CD14-positive monocyte (primary cell): ENCODE results near the gene RAB17. TPM values are rescaled to one million over a fixed set of nuclear protein-coding genes. Genes with fewer than 3 reads are reported as not detected.

Experiments
- DNase-seq, 3 donors: peaks; one replicate each; pipeline ENCODE4 v3.0.0-alpha.2; 2011 to 2022
- H2AFZ ChIP-seq: 2 replicates; pipeline ENCODE4 v1.6.0; 2012; ENCODE audit warnings: mild to moderate bottlenecking, low read depth, low read length, inconsistent platforms; ENCODE audit not compliant: insufficient read depth, poor library complexity, severe bottlenecking
- H3K27ac ChIP-seq, 2 donors: 1 replicate in 1 of 2; 2 replicates in 1 of 2; pipeline ENCODE4 v1.5.1; 2012 to 2013; ENCODE audit warnings: low read length in 2 of 2, control low read depth in 1 of 2, inconsistent platforms in 1 of 2, low read depth in 1 of 2, mild to moderate bottlenecking in 1 of 2
- H3K27me3 ChIP-seq, 2 donors: one replicate each; pipeline versions ENCODE4 v1.6.0 to v1.6.1; 2011 to 2013; ENCODE audit warnings: low read length in 2 of 2; ENCODE audit not compliant: control insufficient read depth in 2 of 2, insufficient read depth in 2 of 2
- H3K36me3 ChIP-seq, 2 donors: replicated peaks in 1 of 2; 1 replicate in 1 of 2; 2 replicates in 1 of 2; pipeline versions ENCODE4 v1.5.1 to v1.6.1; 2012 to 2013; ENCODE audit warnings: low read length in 2 of 2, control low read depth in 1 of 2, inconsistent platforms in 1 of 2, mild to moderate bottlenecking in 1 of 2; ENCODE audit not compliant: insufficient read depth in 2 of 2, control insufficient read depth in 1 of 2
- H3K4me1 ChIP-seq, 2 donors: 1 replicate in 1 of 2; 2 replicates in 1 of 2; pipeline versions ENCODE4 v1.5.1 to v1.6.1; 2012 to 2013; ENCODE audit warnings: low read length in 2 of 2, control low read depth in 1 of 2, inconsistent platforms in 1 of 2, mild to moderate bottlenecking in 1 of 2, moderate library complexity in 1 of 2; ENCODE audit not compliant: insufficient read depth in 2 of 2, control insufficient read depth in 1 of 2
- H3K4me2 ChIP-seq: replicated peaks from 2 replicates; pipeline ENCODE3; 2012; ENCODE audit warnings: low read length, moderate library complexity, mild to moderate bottlenecking; ENCODE audit not compliant: poor library complexity, severe bottlenecking; ENCODE audit errors: extremely low read depth
- H3K4me3 ChIP-seq, 3 experiments: fragments of 200-600 bp in 1 of 3; sonication (generic) in 1 of 3; replicated peaks in 1 of 3; 1 replicate in 2 of 3; 2 replicates in 1 of 3; pipeline ENCODE4 v1.5.1; 2011 to 2013; ENCODE audit warnings: low read length in 3 of 3, mild to moderate bottlenecking in 3 of 3, control low read depth in 2 of 3, low read depth in 2 of 3, inconsistent platforms in 1 of 3, moderate library complexity in 1 of 3
- H3K79me2 ChIP-seq: 2 replicates; pipeline ENCODE4 v1.6.0; 2012; ENCODE audit warnings: mild to moderate bottlenecking, control low read depth, inconsistent platforms, low read length, moderate library complexity; ENCODE audit not compliant: insufficient read depth
- H3K9ac ChIP-seq: 2 replicates; pipeline ENCODE4 v1.6.0; 2017; ENCODE audit warnings: low read length, mild to moderate bottlenecking; ENCODE audit not compliant: insufficient read depth, poor library complexity, severe bottlenecking
- H3K9me3 ChIP-seq, 2 donors: replicated peaks in 1 of 2; 1 replicate in 1 of 2; 2 replicates in 1 of 2; pipeline versions ENCODE4 v1.5.1 to v1.6.1; 2012 to 2013; ENCODE audit warnings: low read length in 2 of 2, control low read depth in 1 of 2; ENCODE audit not compliant: control insufficient read depth in 1 of 2, insufficient read depth in 1 of 2
- H4K20me1 ChIP-seq: 2 replicates; pipeline ENCODE4 v1.6.0; 2012; ENCODE audit warnings: mild to moderate bottlenecking, low read length, control low read depth, moderate library complexity; ENCODE audit not compliant: insufficient read depth
- H3K27ac Mint-ChIP-seq, 7 donors: one replicate each; pipeline ENCODE4 v1.8.0; 2020; ENCODE audit warnings: mild to moderate bottlenecking in 7 of 7, mixed read lengths in 7 of 7, moderate library complexity in 6 of 7, inconsistent platforms in 2 of 7
- H3K27me3 Mint-ChIP-seq, 3 donors: one replicate each; pipeline ENCODE4 v1.8.0; 2021 to 2022; ENCODE audit warnings: low read depth in 3 of 3, mild to moderate bottlenecking in 3 of 3, mixed read lengths in 3 of 3, moderate library complexity in 3 of 3, inconsistent platforms in 1 of 3
- H3K36me3 Mint-ChIP-seq, 2 donors: one replicate each; pipeline ENCODE4 v1.8.0; 2020; ENCODE audit warnings: mixed read lengths in 2 of 2, inconsistent platforms in 1 of 2, mild to moderate bottlenecking in 1 of 2
- H3K4me1 Mint-ChIP-seq: one replicate; pipeline ENCODE4 v1.8.0; 2020; ENCODE audit warnings: mild to moderate bottlenecking, mixed read lengths
- H3K4me3 Mint-ChIP-seq, 2 donors: one replicate each; pipeline ENCODE4 v1.8.0; 2020; ENCODE audit warnings: mild to moderate bottlenecking in 2 of 2, mixed read lengths in 2 of 2, moderate library complexity in 1 of 2
- H3K9me3 Mint-ChIP-seq, 7 donors: one replicate each; pipeline ENCODE4 v1.8.0; 2020 to 2022; ENCODE audit warnings: mixed read lengths in 7 of 7, mild to moderate bottlenecking in 6 of 7, moderate library complexity in 6 of 7, inconsistent platforms in 2 of 7
- WGBS: methylation state at CpG from one replicate; pipeline ENCODE4 v1.1.5; 2013; ENCODE audit warnings: missing lambda C conversion rate; ENCODE audit not compliant: insufficient coverage; 5-methylcytosine and 5-hydroxymethylcytosine counted together
- intact Hi-C, 2 donors: fragments of 100-400 bp; cut with micrococcal nuclease; formaldehyde crosslinking; loops; one replicate each; pipeline versions ENCODE4 v1.15.0 to v1.15.1; 2023
- polyA plus RNA-seq, 3 donors: library from polyadenylated mRNA; depleted of rRNA in 1 of 3; unstranded in 2 of 3; stranded (reverse) in 1 of 3; fragments of 300-500 nt in 2 of 3; fragments of >200 nt in 1 of 3; fragmentation: Illumina TruSeq in 2 of 3; gene quantifications; 1 replicate in 2 of 3; 2 replicates in 1 of 3; pipeline ENCODE4 v1.2.3, GENCODE V29; 2012 to 2021
- TF ChIP-seq, protein P1 (sequence below): fragments of 200-600 bp; IDR thresholded peaks from one replicate; pipeline ENCODE4 v1.8.0; 2022; ENCODE audit warnings: antibody characterized with exemption, mild to moderate bottlenecking

RAB17 gene
- polyA plus RNA-seq, 3 donors: 0.13 to 0.35 TPM; not detected in 1

DNA sequence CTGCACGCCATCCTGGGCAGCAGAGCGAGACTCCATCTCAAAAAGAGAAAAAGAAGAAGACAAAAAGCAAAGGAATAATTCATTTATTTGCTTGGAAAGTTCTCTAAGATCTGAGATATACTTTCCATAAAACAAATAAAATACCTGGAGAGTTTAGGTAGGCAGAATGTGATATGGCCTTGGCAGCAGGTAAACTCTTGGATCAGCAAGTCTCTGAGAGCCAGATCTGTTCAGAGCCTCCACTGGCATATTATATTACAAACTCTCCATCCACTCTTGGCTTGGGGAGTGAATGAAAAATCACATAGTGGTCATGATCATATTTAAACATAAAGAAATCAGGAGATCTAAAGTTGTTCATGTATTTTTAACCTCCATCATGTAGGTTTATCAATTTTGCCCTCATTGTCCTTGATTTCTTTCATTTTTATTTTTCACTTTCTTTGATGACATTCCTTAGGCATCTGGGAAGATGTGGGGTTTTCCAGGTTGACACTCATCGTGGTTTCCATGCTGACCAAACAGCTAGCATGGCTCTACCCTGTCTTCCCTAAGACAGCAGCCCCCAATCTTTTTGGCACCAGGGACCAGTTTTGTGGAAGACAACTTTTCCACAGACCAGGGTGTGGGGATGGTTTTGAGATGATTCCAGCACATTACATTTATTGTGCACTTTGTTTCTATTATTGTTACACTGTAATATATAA, 47.0 kb upstream of the RAB17 start:
- Mint-ChIP-seq H3K4me3 (no peak overlapping the region), H3K36me3 (peaks cover 7 to 14% of the 10 kb centered on the region in 2 donors), H3K9me3 (peaks cover 4 to 9% (median 6%) of the 10 kb centered on the region in 7 donors), H3K27ac (no peak overlapping the region), H3K27me3 (peaks cover 7 to 16% (median 10%) of the 10 kb centered on the region in 3 donors), H3K4me1 (peaks cover 10% of the 10 kb centered on the region)
- Histone ChIP-seq H3K4me2 (no peak overlapping the region), H2AFZ (no peak overlapping the region), H3K27ac (no peak overlapping the region), H3K36me3 (no peaks in the 10 kb centered on the region), H3K79me2 (no peaks in the 10 kb centered on the region), H3K9me3 (no peaks in the 10 kb centered on the region), H3K9ac (no peak overlapping the region), H3K4me3 (no peak overlapping the region), H3K4me1 (peaks cover 3 to 5% of the 10 kb centered on the region in 2 donors), H4K20me1 (peaks cover 4% of the 10 kb centered on the region), H3K27me3 (no peaks in the 10 kb centered on the region)
- DNase-seq: no peak
- TF ChIP-seq, protein P1, sequence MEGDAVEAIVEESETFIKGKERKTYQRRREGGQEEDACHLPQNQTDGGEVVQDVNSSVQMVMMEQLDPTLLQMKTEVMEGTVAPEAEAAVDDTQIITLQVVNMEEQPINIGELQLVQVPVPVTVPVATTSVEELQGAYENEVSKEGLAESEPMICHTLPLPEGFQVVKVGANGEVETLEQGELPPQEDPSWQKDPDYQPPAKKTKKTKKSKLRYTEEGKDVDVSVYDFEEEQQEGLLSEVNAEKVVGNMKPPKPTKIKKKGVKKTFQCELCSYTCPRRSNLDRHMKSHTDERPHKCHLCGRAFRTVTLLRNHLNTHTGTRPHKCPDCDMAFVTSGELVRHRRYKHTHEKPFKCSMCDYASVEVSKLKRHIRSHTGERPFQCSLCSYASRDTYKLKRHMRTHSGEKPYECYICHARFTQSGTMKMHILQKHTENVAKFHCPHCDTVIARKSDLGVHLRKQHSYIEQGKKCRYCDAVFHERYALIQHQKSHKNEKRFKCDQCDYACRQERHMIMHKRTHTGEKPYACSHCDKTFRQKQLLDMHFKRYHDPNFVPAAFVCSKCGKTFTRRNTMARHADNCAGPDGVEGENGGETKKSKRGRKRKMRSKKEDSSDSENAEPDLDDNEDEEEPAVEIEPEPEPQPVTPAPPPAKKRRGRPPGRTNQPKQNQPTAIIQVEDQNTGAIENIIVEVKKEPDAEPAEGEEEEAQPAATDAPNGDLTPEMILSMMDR: no peak
- intact Hi-C loops: no loop called here
- no CpG with 5 or more reads among the region's 3 CpGs for WGBS

DNA sequence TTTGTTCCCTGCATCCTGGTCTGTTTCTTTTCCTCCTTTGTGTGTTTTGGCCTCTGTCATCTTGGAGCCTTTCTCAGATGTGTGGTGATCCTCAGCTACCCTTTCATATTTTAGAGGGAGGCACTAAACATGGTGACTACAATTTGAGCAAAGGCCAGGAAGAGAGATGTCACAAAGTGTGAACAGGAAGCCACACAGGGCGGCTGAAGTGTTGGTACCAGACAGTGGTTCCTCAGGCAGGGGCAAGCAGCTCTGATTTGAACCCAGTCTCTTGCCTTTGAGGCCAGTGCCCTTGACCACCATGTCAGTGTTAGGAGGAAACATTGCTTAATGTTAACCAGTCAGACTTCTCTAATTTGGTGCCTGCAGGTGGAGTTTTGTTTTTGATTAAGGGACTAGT, 46.0 kb upstream of the RAB17 start:
- Histone ChIP-seq H3K27me3 (no peaks in the 10 kb centered on the region), H3K79me2 (no peaks in the 10 kb centered on the region), H2AFZ (no peak overlapping the region), H3K9me3 (no peaks in the 10 kb centered on the region), H3K27ac (no peak overlapping the region), H3K36me3 (no peaks in the 10 kb centered on the region), H4K20me1 (peaks cover 4% of the 10 kb centered on the region), H3K4me2 (no peak overlapping the region), H3K4me3 (no peak overlapping the region), H3K9ac (no peak overlapping the region), H3K4me1 (peaks cover 3 to 5% of the 10 kb centered on the region in 2 donors)
- intact Hi-C loops: no loop called here
- WGBS: 15% methylated on average over 1 of the region's 1 CpG
- no peak overlapping the region for H3K4me3 Mint-ChIP-seq
- no peak for DNase-seq
- peaks cover 10% of the 10 kb centered on the region for H3K4me1 Mint-ChIP-seq
- peaks cover 8 to 18% (median 10%) of the 10 kb centered on the region in 3 donors for H3K27me3 Mint-ChIP-seq
- H3K9me3 Mint-ChIP-seq: peaks cover 4 to 9% (median 6%) of the 10 kb centered on the region in 7 donors
- H3K36me3 Mint-ChIP-seq: peaks cover 7 to 12% of the 10 kb centered on the region in 2 donors
- peak overlapping the region in 1 of 7 donors; percentile 49 for H3K27ac Mint-ChIP-seq
- TF ChIP-seq, protein P1: no peak
